Measurements from ENCODE around the gene HENMT1. TPM values are rescaled to one million over a fixed set of nuclear protein-coding genes. Genes with fewer than 3 reads are reported as not detected.
"Not testable (repeated sequence)": the region's sequence is repeated elsewhere in the genome, so short reads cannot be mapped to it uniquely, and the experiment has no call there.

Gene HENMT1
- 3.9 TPM for polyA plus RNA-seq (2012; ENCODE audit: missing spikeins)

DNA sequence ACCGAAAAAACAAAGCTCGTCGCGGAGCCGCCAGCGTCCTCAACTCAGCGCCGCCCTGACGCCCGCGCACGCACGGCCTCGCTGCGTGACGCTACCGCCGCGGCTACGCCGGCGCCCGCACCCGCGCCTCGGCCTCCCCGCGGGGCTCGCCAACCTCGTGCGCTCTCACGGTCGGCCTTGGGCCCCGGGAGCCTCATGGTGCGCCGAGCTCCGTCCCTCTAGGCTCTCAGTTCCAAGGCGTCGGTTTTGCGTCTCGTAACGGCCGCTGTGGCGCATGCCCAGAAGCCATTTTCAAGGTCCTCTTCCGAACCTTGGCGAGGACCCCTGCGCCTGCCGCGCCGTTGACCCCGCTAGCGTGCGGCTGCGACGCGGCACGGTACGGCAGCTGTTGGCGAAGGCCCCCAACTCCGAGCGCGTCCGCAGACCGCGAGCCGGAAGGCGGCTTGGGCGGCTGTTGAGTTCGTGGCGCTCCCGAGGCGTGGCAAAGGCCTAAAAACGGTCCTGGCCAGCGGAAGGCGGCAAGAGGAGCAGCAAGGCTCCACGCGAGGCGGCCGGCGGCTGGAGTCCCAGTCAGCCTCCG is at the start of gene HENMT1:
Gene HENMT1 (minus strand): TSS at position 64 of the 580 bp plus-strand sequence. CDS start 1,209 bp downstream, outside the sequence.
- DNase-seq (ENCODE audit: insufficient read length): peak; percentile 56

DNA sequence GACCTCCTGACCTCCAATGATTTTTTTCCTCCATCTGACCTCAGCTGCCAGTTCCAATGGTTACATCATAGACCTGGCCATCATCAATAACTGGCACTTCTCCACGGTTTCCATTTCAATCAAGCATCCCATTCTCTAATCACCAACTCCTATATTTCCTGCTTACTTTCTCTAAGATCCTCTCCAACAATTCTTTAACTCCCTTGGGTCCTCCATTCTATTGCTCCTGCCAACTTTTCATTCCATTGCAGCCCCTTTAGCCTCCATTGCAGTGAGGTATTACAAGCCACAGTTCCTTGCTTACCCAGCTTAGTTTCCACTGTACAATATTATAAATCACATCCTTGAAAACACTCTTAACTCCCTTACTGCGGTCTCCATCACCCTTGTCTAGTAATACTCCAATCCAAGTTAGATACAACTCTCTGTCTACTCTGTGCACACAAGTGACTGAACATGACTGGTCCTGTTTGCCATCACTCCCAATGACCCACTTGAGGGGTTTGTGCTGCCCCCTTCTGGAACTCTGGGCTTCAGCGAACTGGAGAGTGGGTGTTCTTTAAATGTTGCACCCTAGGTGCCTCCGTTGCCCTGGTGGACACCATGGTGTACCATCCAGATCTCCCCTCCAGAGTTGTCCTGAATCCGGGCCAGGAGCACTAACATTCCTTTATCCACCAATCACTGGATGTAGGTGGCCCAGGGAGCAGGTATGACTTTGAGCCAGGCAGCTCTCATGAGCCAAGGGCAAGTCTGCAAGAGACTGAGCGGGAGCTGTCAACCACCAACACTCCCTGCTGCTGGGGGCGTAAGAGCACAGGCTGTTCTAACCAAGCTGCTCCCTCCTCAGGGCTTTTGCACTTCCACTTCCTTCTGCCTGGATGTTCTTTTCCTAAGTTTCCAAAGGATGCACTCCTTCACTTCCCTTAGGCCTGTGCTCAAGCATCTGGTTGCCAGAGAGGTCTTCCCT is 48.1 kb upstream of the HENMT1 start:
- DNase-seq (ENCODE audit: insufficient read length) (no peak), FAIRE-seq (no peak)
- TF ChIP-seq POLR2AphosphoS5 (IDR thresholded peaks at IDR 0.05; ENCODE audit: low read depth, low read length): no peak
- no peak for TF ChIP-seq POLR2A (IDR thresholded peaks at IDR 0.05; ENCODE audit: low read depth, low read length)
- no peak for TF ChIP-seq TAF1 (IDR thresholded peaks at IDR 0.05; ENCODE audit: borderline replicate concordance, low read depth, low read length)

More for the DNA sequence above, at the start of gene HENMT1:
- peak; percentile 85 for FAIRE-seq
- TF ChIP-seq TAF1 (IDR thresholded peaks at IDR 0.05; ENCODE audit: borderline replicate concordance, low read depth, low read length) (no peak), POLR2A (IDR thresholded peaks at IDR 0.05; ENCODE audit: low read depth, low read length) (peak; percentile 71; the same call in 1 of the 2 replicates), POLR2AphosphoS5 (IDR thresholded peaks at IDR 0.05; ENCODE audit: low read depth, low read length) (peak; percentile 71)

DNA sequence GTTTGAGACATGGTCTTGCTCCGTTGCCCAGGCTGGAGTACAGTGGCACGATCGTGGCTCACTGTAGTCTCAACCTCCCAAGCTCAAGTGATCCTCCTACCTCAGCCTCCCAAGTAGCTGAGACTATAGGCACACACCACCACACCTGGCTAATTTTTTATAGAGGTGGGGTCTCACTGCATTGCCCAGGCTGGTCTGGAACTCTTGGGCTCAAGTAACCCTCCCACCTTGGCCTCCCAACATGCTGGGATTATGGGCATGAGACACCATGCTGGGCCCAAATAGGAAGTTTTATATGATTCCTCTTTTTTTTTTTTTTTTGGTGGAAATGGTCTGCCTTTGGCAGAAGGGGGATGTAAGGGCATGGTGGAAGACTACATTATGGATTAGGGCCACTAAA is 45.8 kb upstream of the HENMT1 start:
- FAIRE-seq (no peak), DNase-seq (ENCODE audit: insufficient read length) (no peak)
- TF ChIP-seq POLR2A (IDR thresholded peaks at IDR 0.05; ENCODE audit: low read depth, low read length) (no peak), TAF1 (IDR thresholded peaks at IDR 0.05; ENCODE audit: borderline replicate concordance, low read depth, low read length) (no peak), POLR2AphosphoS5 (IDR thresholded peaks at IDR 0.05; ENCODE audit: low read depth, low read length) (no peak)

DNA sequence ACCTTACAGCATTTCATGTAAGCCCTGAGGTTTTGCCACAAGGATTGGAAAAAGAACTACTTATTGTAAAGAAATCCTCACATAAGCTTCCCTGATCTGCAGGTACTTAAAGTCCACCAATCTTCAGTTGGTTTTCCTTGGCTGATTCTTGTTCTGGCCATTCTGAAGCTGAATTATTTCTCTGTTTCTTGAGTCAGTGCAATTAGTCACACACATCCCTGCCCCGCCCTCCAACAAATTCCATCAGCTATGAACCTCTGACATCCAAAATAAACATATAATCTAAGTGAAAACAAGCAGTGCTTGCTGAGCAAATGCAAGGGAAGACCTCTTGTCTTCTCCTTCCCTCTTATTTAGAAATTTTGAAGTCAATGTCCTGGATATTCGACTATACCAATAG is 43.6 kb upstream of the HENMT1 start:
- no peak for FAIRE-seq
- no peak for TF ChIP-seq POLR2A (IDR thresholded peaks at IDR 0.05; ENCODE audit: low read depth, low read length)
- TF ChIP-seq TAF1 (IDR thresholded peaks at IDR 0.05; ENCODE audit: borderline replicate concordance, low read depth, low read length): no peak
- TF ChIP-seq POLR2AphosphoS5 (IDR thresholded peaks at IDR 0.05; ENCODE audit: low read depth, low read length): no peak
- no peak for DNase-seq (ENCODE audit: insufficient read length)

DNA sequence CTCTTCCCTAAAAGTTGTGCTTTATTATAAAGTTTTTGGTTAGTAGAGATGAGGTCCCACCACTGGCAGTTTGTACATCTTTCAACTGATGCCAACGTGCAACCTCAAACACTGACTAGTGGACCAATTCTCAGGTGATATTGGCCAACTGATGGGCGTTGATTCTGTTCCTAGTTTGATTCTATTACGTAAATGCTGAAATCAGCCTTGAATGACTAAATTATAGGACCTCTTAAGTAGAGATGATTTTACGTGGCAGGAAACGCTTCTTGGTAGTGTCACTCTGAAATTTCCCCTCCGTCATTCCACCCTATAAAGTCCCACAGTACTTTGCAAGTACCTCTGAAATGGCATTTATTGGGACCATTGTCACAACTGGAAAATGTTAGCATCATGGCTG is 43.0 kb upstream of the HENMT1 start:
- TF ChIP-seq POLR2AphosphoS5 (IDR thresholded peaks at IDR 0.05; ENCODE audit: low read depth, low read length): no peak
- TF ChIP-seq POLR2A (IDR thresholded peaks at IDR 0.05; ENCODE audit: low read depth, low read length): no peak
- no peak for TF ChIP-seq TAF1 (IDR thresholded peaks at IDR 0.05; ENCODE audit: borderline replicate concordance, low read depth, low read length)
- no peak for FAIRE-seq
- no peak for DNase-seq (ENCODE audit: insufficient read length)

DNA sequence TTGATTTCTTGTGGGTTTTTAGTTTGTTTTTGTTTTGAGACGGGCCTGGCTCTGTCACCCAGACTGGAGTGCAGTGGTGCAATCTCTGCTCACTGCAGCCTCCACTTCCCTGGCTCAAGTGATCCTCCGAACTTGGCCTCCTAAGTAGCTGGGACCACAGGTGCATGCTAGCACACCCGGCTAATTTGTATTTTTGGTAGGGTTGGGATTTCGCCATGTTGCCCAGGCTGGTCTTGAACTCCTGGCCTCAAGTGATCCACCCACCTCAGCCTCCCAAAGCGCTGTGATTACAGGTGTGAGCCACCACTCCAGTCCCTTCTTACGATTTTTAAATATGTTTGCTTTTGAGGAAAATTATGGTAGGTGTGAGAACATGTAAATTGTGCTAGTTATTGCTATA is 41.2 kb upstream of the HENMT1 start:
- not testable (repeated sequence) for DNase-seq (ENCODE audit: insufficient read length); FAIRE-seq
- TF ChIP-seq POLR2AphosphoS5 (IDR thresholded peaks at IDR 0.05; ENCODE audit: low read depth, low read length) (peak; percentile 86; the same call in 1 of the 2 replicates), POLR2A (IDR thresholded peaks at IDR 0.05; ENCODE audit: low read depth, low read length) (peak; percentile 55)

DNA sequence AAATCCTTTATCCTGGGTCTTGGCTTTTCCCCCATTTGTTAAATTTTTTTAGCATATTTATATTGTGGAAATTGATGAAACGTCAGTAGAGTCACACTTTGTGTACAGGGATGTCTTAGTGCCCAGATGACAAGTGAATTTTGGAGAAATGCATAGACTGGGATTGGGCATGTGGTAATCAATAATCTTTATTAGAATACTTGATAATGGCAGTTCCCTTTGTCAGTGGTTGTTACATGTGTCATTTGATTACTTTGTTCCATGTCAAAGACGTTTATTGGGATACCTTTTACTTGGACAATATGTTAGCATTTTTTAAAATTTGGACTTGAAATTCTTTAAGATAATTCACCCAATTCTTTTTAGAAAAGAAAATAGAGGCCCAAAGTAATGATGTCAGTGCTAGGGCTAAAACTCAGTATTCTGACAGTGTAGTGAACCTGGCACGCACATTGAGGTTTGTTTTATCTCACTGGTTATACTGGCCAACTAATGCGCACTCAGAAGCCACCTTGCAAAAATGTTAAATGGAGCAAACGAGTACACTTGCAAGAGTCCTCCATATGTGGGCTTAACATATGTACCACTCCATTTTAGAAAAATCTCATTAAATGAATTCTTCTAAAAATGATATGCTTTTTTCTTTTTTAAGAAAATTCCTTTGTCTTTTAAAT is 40.4 kb upstream of the HENMT1 start:
- TF ChIP-seq TAF1 (IDR thresholded peaks at IDR 0.05; ENCODE audit: borderline replicate concordance, low read depth, low read length): no peak
- no peak; the same call in 1 of the 2 replicates for TF ChIP-seq POLR2AphosphoS5 (IDR thresholded peaks at IDR 0.05; ENCODE audit: low read depth, low read length)
- no peak for TF ChIP-seq POLR2A (IDR thresholded peaks at IDR 0.05; ENCODE audit: low read depth, low read length)
- FAIRE-seq (no peak), DNase-seq (ENCODE audit: insufficient read length) (no peak)

DNA sequence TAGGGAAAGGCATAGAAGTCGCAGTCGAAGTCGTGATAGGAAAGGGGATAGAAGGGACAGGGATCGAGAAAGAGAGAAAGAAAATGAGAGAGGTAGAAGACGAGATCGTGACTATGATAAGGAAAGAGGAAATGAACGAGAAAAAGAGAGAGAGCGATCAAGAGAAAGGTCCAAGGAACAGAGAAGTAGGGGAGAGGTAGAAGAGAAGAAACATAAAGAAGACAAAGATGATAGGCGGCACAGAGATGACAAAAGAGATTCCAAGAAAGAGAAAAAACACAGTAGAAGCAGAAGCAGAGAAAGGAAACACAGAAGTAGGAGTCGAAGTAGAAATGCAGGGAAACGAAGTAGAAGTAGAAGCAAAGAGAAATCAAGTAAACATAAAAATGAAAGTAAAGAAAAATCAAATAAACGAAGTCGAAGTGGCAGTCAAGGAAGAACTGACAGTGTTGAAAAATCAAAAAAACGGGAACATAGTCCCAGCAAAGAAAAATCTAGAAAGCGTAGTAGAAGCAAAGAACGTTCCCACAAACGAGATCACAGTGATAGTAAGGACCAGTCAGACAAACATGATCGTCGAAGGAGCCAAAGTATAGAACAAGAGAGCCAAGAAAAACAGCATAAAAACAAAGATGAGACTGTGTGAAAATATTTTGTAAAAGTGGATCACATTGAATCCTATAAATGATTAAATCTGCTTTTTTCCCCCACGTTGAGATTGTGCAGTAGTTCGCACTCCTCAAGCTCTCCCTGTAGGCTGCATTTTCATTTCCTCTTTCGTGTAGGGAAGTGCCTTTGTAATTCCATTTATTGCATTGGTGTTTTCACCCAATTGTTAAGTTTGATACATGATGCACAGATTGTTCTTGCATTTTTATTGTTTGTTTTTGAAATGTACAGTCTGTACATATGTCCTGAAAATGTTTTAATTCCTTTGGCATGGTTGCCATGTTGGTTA is 38.8 kb upstream of the HENMT1 start:
- TF ChIP-seq TAF1 (IDR thresholded peaks at IDR 0.05; ENCODE audit: borderline replicate concordance, low read depth, low read length) (no peak), POLR2AphosphoS5 (IDR thresholded peaks at IDR 0.05; ENCODE audit: low read depth, low read length) (no peak), POLR2A (IDR thresholded peaks at IDR 0.05; ENCODE audit: low read depth, low read length) (no peak)
- FAIRE-seq: no peak

DNA sequence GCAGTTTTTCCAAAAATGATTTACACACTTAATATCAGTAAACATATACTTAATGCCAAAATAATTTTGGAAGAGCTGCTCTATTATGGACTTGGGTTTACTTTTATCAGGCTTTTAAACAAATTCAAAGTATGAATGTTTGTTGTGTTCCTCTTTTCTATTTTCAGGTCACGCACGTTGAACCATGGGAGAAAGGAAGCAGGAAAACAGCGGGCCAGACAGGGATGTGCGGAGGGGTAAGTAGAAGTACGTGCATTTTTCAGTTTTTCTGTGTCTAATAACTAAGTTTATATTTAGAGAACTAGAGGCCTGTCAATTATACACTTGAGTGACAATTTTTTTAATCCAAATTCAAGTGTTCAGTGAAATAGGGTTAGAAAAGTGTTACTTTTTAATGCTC is 34.6 kb upstream of the HENMT1 start:
- DNase-seq (ENCODE audit: insufficient read length): no peak
- no peak for TF ChIP-seq TAF1 (IDR thresholded peaks at IDR 0.05; ENCODE audit: borderline replicate concordance, low read depth, low read length)
- no peak for FAIRE-seq

More for the DNA sequence above, 38.8 kb upstream of the HENMT1 start:
- no peak for DNase-seq (ENCODE audit: insufficient read length)
